ACC112 (cell line): ENCODE measurements around the gene MAD1L1.

Experiments used
- H2AFZ ChIP-seq: fragments of 200-600 bp; sonication (generic); one replicate; pipeline ENCODE4 v1.6.0; 2017; ENCODE audit warnings: antibody characterized with exemption, low read length; ENCODE audit not compliant: unreplicated experiment
- H3K27ac ChIP-seq: fragments of 200-600 bp; sonication (generic); 2 replicates; pipeline ENCODE4 v1.5.1; 2014; ENCODE audit warnings: low read depth, mild to moderate bottlenecking, antibody characterized with exemption, low read length, moderate library complexity
- H3K27me3 ChIP-seq: fragments of 200-600 bp; sonication (generic); 2 replicates; pipeline ENCODE4 v1.6.1; 2014; ENCODE audit warnings: mild to moderate bottlenecking, antibody characterized with exemption, low read length, moderate library complexity, mixed read lengths; ENCODE audit not compliant: insufficient read depth
- H3K36me3 ChIP-seq: fragments of 200-600 bp; sonication (generic); 2 replicates; pipeline ENCODE4 v1.6.1; 2016; ENCODE audit warnings: mild to moderate bottlenecking, antibody characterized with exemption, low read length, moderate library complexity, mixed read lengths; ENCODE audit not compliant: insufficient read depth
- H3K4me1 ChIP-seq: fragments of 200-600 bp; sonication (generic); one replicate; pipeline ENCODE4 v1.6.1; 2016; ENCODE audit warnings: low read length, mixed read lengths; ENCODE audit not compliant: insufficient read depth, unreplicated experiment, control insufficient read depth
- H3K4me3 ChIP-seq: fragments of 200-600 bp; sonication (generic); 2 replicates; pipeline ENCODE4 v1.5.1; 2014; ENCODE audit warnings: mild to moderate bottlenecking, low read depth, low read length
- H3K79me2 ChIP-seq: fragments of 200-600 bp; sonication (generic); one replicate; pipeline ENCODE4 v1.6.0; 2016; ENCODE audit warnings: low read length; ENCODE audit not compliant: control insufficient read depth, unreplicated experiment, insufficient read depth

Gene MAD1L1

DNA sequence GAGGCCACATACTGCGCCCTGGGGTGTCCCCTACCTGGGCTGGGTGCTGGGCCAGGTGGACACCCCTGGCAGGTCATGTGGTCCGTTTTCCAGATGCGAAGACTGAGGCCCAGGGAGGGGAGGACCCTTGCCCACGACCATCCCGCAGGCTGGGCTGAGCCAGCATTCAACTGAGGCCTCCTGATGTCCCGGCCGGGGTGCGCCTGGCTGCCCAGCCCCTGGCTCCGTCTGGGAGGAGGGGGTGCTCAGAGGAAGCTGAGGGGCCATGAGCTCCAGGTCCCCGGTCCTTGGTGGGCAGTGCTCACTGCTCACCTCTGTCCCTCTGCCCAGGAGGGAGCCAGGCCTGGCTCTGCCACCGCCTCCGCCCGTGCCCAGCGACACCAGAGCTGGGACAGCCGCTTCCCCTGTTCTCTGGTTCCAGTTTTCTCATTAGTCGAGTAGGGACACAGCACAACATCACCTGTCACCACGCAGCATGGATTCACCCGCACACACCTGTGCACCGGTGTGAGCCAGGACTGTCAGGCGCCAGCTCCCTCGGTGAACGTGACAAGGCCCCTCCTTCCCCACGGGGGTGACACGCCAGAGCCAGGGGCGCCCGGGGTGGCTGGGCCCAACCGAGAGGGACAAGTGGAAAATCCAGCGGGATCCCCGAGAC is 423.0 kb downstream of the MAD1L1 start:
- Histone ChIP-seq H3K79me2 (no peaks in the 10 kb centered on the region), H3K27me3 (no peaks in the 10 kb centered on the region), H3K4me3 (no peak overlapping the region), H3K4me1 (no peaks in the 10 kb centered on the region), H3K36me3 (no peaks in the 10 kb centered on the region), H3K27ac (no peak overlapping the region), H2AFZ (no peak overlapping the region)

DNA sequence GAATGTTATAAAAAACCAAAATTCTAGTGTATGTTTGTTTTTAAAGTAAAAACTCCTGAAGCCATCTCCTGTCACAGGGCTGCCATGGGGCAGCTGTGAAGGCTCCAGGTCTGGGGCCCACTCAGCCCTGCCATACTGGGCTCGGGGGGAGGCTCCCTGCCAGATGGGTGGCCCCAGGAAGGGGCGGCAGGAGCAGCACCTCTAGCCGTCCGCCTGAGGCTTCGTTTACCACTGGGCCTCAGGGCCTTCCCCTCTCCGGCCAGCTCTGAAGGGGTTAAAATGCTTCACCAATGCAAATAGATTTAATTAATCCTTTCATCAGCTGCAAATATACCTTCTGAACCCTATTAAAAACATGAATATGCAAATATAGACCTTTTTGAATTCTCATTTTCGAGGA is 423.7 kb downstream of the MAD1L1 start:
- no peak overlapping the region for H3K27ac ChIP-seq

DNA sequence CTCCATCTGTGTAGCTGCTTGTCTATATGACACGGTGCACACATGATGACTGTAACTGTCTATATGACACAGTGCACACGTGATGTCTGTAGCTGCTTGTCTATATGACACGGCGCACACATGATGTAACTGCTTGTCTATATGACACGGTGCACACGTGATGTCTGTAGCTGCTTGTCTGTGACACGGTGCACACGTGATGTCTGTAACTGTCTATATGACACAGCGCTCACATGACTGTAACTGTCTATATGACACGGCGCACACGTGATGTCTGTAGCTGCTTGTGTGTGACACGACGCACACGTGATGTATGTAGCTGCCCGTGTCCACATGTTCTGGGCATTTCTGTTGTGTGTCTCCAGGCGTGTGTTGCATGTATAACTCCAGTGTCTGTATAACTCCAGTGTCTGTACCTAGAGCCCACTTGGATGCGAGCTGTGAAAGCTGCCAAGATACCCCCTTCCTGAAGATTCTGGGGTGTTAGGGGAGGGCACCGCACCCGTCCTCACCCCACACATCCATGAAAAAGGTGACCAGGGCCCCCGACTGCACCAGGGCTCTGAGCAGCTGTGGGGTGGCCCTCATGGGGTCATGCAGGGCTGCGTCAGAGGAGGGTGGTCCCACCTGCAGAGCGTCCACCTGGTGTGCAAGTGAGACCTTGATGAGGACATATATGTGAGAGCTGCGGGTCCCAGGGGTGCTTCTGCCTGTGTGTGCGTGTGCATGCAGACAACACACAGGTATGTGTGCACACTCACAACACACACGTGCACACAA is 424.7 kb downstream of the MAD1L1 start:
- Histone ChIP-seq H3K4me3 (no peak overlapping the region), H3K27ac (no peak overlapping the region), H3K4me1 (no peaks in the 10 kb centered on the region), H2AFZ (no peak overlapping the region), H3K79me2 (no peaks in the 10 kb centered on the region), H3K27me3 (no peaks in the 10 kb centered on the region), H3K36me3 (no peaks in the 10 kb centered on the region)

More for the DNA sequence above, 423.7 kb downstream of the MAD1L1 start:
- no peaks in the 10 kb centered on the region for H3K79me2 ChIP-seq
- H3K27me3 ChIP-seq, result no peaks in the 10 kb centered on the region
- no peaks in the 10 kb centered on the region for H3K4me1 ChIP-seq
- no peak overlapping the region for H3K4me3 ChIP-seq
- H3K36me3 ChIP-seq, result no peaks in the 10 kb centered on the region
- H2AFZ ChIP-seq, result no peak overlapping the region

DNA sequence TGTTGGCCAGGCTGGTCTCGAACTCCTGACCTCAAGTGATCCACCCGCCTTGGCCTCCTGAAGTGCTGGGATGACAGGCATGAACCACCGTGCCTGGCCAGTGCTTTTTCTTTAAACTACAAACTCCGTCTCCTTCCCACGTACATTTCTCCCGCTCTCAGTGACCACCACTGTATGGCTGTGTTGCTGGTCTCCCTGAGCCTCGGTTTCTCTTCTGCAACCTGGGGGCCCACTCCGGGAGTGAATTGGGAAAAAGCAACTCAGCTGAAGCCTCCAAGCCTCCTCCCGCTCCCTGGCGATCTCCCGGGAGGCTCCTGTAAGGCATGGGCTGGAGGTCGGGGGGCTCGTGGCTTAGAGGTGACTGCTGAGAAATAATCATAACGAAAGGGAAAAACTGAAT is 426.4 kb downstream of the MAD1L1 start:
- Histone ChIP-seq H3K4me1 (no peaks in the 10 kb centered on the region), H2AFZ (no peak overlapping the region), H3K27me3 (peaks cover 4% of the 10 kb centered on the region), H3K4me3 (no peak overlapping the region), H3K27ac (no peak overlapping the region), H3K36me3 (no peaks in the 10 kb centered on the region), H3K79me2 (no peaks in the 10 kb centered on the region)

DNA sequence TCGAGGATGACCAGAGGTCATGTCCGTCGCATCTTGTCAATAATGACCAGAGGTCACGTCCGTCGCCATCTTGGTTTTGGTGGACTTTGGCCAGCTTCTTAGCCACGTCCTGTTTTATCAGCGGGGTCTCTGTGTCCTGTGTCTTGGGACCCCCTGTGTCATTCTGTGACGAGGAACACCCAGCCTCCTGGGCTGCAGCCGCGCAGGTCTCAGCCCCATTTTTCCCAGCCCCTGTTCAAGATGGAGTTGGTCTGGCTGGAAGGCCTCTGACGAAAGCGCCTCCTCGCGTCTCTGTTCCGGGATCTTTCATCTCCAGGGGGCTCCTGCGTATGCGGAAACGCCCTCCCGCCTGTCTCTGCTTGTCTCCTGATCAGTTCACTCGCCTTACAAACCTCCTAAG is 428.4 kb downstream of the MAD1L1 start:
- H3K27me3 ChIP-seq, result peaks cover 11% of the 10 kb centered on the region
- H3K27ac ChIP-seq, result no peak overlapping the region
- H3K4me1 ChIP-seq, result no peaks in the 10 kb centered on the region

DNA sequence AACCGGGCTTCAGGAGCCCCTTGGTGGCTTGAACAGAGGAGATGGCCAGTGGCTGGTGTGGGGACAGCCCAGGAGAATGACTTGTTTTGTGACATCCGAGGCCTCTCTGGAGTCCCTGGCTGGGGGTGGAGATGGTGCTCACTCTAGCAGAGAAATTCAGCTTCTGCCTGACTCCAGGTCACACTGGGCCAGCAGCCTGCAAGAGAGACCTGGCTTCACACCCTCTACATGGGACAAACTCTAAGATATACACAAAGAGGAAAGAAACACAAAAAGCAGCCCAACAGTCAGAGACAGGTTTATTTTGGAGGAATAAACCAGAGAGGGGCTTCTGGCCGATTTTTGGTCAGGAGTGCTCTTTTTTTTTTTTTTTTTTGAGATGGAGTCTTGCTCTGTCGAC is 429.8 kb downstream of the MAD1L1 start:
- Histone ChIP-seq H3K27ac (no peak overlapping the region), H3K4me3 (no peak overlapping the region), H3K79me2 (no peaks in the 10 kb centered on the region), H3K4me1 (no peaks in the 10 kb centered on the region), H3K27me3 (peaks cover 11% of the 10 kb centered on the region), H2AFZ (no peak overlapping the region), H3K36me3 (no peaks in the 10 kb centered on the region)

More for the DNA sequence above, 428.4 kb downstream of the MAD1L1 start:
- Histone ChIP-seq H3K79me2 (no peaks in the 10 kb centered on the region), H2AFZ (no peak overlapping the region), H3K4me3 (no peak overlapping the region), H3K36me3 (no peaks in the 10 kb centered on the region)

DNA sequence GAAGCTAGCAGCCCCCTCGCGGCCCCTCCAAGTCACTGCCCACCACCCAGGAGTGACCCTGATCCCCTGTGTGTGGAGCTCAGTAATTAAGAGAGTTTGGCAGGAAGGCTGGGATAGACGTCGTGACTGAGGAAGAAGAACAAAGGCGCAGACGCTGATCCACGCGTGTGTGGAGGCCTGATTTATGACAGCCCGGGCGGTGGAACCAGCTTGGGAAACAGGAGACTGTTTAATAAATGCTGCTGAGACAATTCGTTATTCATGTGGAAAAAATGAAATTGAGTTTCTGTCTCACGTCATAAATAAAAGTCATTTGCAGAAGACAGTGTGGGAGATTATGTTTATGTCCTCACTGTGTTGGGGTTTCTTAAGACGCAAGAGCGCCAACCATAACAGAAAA is 431.8 kb downstream of the MAD1L1 start:
- Histone ChIP-seq H3K27me3 (peaks cover 18% of the 10 kb centered on the region), H3K27ac (no peak overlapping the region), H3K4me3 (no peak overlapping the region), H3K36me3 (no peaks in the 10 kb centered on the region), H3K4me1 (no peaks in the 10 kb centered on the region), H2AFZ (no peak overlapping the region), H3K79me2 (no peaks in the 10 kb centered on the region)

DNA sequence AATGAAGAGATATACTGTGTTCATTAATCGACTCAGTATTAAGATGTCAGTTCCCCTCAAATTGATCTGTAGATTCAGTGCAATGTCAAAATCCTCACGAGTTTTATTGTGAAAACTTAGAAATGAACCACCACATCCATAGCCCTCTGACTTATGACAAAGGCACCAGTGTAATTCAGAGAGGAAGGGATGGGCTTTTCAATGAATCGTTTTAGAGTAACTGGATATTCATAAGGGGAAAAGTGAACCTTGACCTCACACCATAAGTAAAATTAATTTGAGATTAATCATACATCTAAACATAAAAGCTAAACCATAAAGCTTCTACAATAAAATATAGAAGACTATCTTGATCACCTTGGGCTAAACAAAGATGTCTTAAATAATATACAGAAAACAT is 434.6 kb downstream of the MAD1L1 start:
- Histone ChIP-seq H3K4me3 (no peak overlapping the region), H3K27ac (no peak overlapping the region), H3K36me3 (no peaks in the 10 kb centered on the region), H3K4me1 (no peaks in the 10 kb centered on the region), H3K27me3 (peaks cover 30% of the 10 kb centered on the region), H2AFZ (no peak overlapping the region), H3K79me2 (no peaks in the 10 kb centered on the region)

DNA sequence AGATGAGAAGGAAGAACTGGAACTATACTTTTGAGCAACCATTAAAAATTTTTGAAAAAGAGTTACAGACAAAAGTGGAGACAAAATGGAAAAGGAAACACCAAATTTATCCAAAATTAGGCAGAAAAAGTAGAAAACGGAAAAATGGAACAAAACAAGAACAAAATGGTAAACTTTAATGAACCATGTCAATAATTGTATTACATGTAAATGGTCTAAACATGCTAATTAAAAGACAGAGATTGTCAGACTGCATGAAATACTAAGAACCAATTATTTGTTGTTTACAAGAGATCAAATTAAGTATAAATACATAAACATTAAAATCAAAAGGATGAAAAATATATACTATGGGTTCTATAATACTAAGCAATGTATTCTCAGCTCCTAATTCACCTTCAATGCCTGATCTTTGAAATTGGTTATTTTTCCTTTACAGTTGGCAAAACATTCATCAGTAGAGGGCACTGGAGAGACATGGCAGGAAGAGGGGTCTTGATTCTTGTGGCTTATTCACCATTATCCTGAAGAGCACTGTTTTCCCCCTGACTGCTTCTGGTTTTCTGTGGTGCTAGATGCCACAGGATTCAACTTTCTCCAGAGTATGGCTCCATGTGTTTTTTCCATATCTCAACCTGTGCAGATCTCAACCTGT is 437.7 kb downstream of the MAD1L1 start:
- H3K27me3 ChIP-seq, result peaks cover 18% of the 10 kb centered on the region
- no peak overlapping the region for H3K4me3 ChIP-seq
- H3K79me2 ChIP-seq, result no peaks in the 10 kb centered on the region
- no peak overlapping the region for H3K27ac ChIP-seq
- no peak overlapping the region for H2AFZ ChIP-seq
- H3K36me3 ChIP-seq, result no peaks in the 10 kb centered on the region
- no peaks in the 10 kb centered on the region for H3K4me1 ChIP-seq

DNA sequence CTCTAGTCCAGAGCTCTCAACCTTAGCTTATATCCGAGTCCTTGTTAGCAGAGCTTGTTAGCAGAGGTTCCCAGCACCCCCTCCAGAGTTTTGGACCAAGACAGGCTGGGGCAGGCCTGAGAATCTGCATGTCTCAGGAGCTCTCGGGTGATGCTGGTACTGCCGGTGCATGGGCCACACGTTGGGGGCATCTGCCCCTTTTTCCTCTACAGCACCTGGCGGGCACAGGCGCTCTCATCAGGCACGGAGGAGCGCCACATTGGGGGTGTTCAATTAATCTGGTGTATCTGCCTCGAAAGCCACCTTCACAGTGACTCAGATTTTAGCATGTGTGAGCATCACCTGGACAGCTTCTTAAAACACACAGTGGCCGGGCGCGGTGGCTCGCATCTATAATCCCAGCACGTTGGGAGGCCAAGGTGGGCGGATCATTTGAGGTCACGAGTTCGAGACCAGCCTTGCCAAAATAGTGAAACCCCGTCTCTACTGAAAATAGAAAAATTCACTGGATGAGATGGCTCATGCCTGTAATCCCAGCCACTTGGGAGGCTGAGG is 445.0 kb downstream of the MAD1L1 start:
- Histone ChIP-seq H3K4me3 (no peak overlapping the region), H2AFZ (no peak overlapping the region)

More for the DNA sequence above, 445.0 kb downstream of the MAD1L1 start:
- Histone ChIP-seq H3K27ac (no peak overlapping the region), H3K4me1 (no peaks in the 10 kb centered on the region), H3K79me2 (no peaks in the 10 kb centered on the region), H3K36me3 (no peaks in the 10 kb centered on the region), H3K27me3 (no peaks in the 10 kb centered on the region)
